HCT116 (cell line): Measurements from ENCODE around the gene MSRB2. TPM values are rescaled to one million over a fixed set of nuclear protein-coding genes. Genes with fewer than 3 reads are reported as not detected.

Experiments
- ATAC-seq: fragments of 200-7000 bp; cut with Tn5 transposase; 2 replicates; pipeline ENCODE4 v1.9.1; 2020; ENCODE audit warnings: mild to moderate bottlenecking, moderate library complexity
- BruUV-seq: library from RNA; stranded (reverse); fragments of 400-500 nt; replicated peaks from 2 replicates; lab custom pipeline; 2021; lab: Mats Ljungman, UMichigan
- CTCF ChIA-PET: fragments of 300-600 bp; sonication (Branson Sonifier 250); formaldehyde crosslinking; loops from one replicate; lab custom pipeline; 2021; ENCODE audit warnings: antibody characterized with exemption; lab: Charles Lee
- POLR2A ChIA-PET: fragments of 300-600, 350-600 bp; sonication (Branson Sonifier 250); formaldehyde crosslinking; loops from one replicate; lab custom pipeline; 2021; ENCODE audit warnings: antibody characterized with exemption; lab: Charles Lee
- RAD21 ChIA-PET, 2 experiments: fragments of 300-600 bp; sonication (Branson Sonifier 250); formaldehyde crosslinking; loops; one replicate each; lab custom pipeline; 2023; ENCODE audit warnings: low total read pairs in 2 of 2; ENCODE audit not compliant: uncharacterized antibody in 2 of 2, unreplicated experiment in 2 of 2, low non-redundant PET in 1 of 2; lab: Charles Lee
- DNase-seq: peaks from one replicate; pipeline ENCODE4 v3.0.0-alpha.2; 2010; ENCODE audit warnings: low read depth, low spot score
- H2AFZ ChIP-seq: fragments of 200-600 bp; shearing (Covaris generic), sonication (generic); 2 replicates; pipeline ENCODE4 v1.6.1; 2017; ENCODE audit warnings: low read depth, mixed run types, mixed read lengths, antibody characterized with exemption, low read length; ENCODE audit not compliant: poor library complexity, severe bottlenecking
- H3K27ac ChIP-seq: 2 replicates; pipeline ENCODE4 v1.5.1; 2012; ENCODE audit warnings: low read depth, low read length
- H3K27me3 ChIP-seq: fragments of 200-600 bp; sonication (generic); 2 replicates; pipeline ENCODE4 v1.6.1; 2016; ENCODE audit warnings: mixed run types, low read length, mixed read lengths; ENCODE audit not compliant: insufficient read depth
- H3K36me3 ChIP-seq, 2 experiments: fragments of 200-500 bp in 1 of 2; fragments of 200-600 bp in 1 of 2; sonication (Bioruptor generic) in 1 of 2; sonication (generic) in 1 of 2; 2 replicates each; pipeline versions ENCODE4 v1.5.1 to v1.6.1; 2014 to 2016; ENCODE audit warnings: low read length in 2 of 2, inconsistent platforms in 1 of 2, mixed read lengths in 1 of 2, mixed run types in 1 of 2; ENCODE audit not compliant: insufficient read depth in 2 of 2, control insufficient read depth in 1 of 2
- H3K4me1 ChIP-seq, 2 experiments: fragments of 200-600 bp in 1 of 2; sonication (generic) in 1 of 2; 2 replicates each; pipeline versions ENCODE4 v1.5.1 to v1.6.1; 2012 to 2017; ENCODE audit warnings: low read length in 2 of 2, inconsistent platforms in 1 of 2, mild to moderate bottlenecking in 1 of 2, mixed read lengths in 1 of 2, mixed run types in 1 of 2, moderate library complexity in 1 of 2; ENCODE audit not compliant: insufficient read depth in 2 of 2, control insufficient read depth in 1 of 2
- H3K4me2 ChIP-seq: fragments of 200-600 bp; sonication (generic); 2 replicates; pipeline ENCODE4 v1.6.1; 2017; ENCODE audit warnings: mixed run types, low read length, mixed read lengths
- H3K4me3 ChIP-seq, 2 experiments: fragments of 200-600 bp in 1 of 2; sonication (generic) in 1 of 2; replicated peaks in 1 of 2; 2 replicates each; pipeline ENCODE4 v1.5.1; 2011 to 2016; ENCODE audit warnings: low read length in 2 of 2, control low read depth in 1 of 2, low read depth in 1 of 2, mild to moderate bottlenecking in 1 of 2, mixed read lengths in 1 of 2, mixed run types in 1 of 2
- H3K79me2 ChIP-seq: fragments of 200-600 bp; sonication (generic); 2 replicates; pipeline ENCODE4 v1.6.1; 2017; ENCODE audit warnings: mild to moderate bottlenecking, mixed run types, low read length, moderate library complexity, mixed read lengths; ENCODE audit not compliant: insufficient read depth
- H3K9ac ChIP-seq: fragments of 200-600 bp; sonication (generic); 2 replicates; pipeline ENCODE4 v1.6.1; 2016; ENCODE audit warnings: low read length, mixed read lengths
- H3K9me2 ChIP-seq: fragments of 200-600 bp; sonication (generic), shearing (Covaris generic); 2 replicates; pipeline ENCODE4 v1.6.1; 2017; ENCODE audit warnings: mixed run types, mild to moderate bottlenecking, moderate library complexity; ENCODE audit not compliant: insufficient read depth
- H3K9me3 ChIP-seq, 2 experiments: fragments of 200-500 bp in 1 of 2; fragments of 200-600 bp in 1 of 2; sonication (Bioruptor generic) in 1 of 2; sonication (generic) in 1 of 2; 2 replicates each; pipeline ENCODE4 v1.6.1; 2014 to 2017; ENCODE audit warnings: low read length in 2 of 2, mixed read lengths in 2 of 2, inconsistent platforms in 1 of 2, low read depth in 1 of 2, mild to moderate bottlenecking in 1 of 2, mixed run types in 1 of 2, moderate library complexity in 1 of 2; ENCODE audit not compliant: control insufficient read depth in 1 of 2, insufficient read depth in 1 of 2
- H4K20me1 ChIP-seq: fragments of 200-600 bp; sonication (generic), shearing (Covaris generic); 2 replicates; pipeline ENCODE4 v1.6.1; 2017; ENCODE audit warnings: mixed run types, mild to moderate bottlenecking, moderate library complexity; ENCODE audit not compliant: insufficient read depth
- CBX3 ChIP-seq: IDR thresholded peaks from 2 replicates; pipeline ENCODE4 v1.6.1; 2012; ENCODE audit warnings: low read depth
- CEBPB ChIP-seq: IDR thresholded peaks from 2 replicates; pipeline ENCODE4 v1.6.1; 2012; ENCODE audit warnings: low read depth
- EGR1 ChIP-seq: IDR thresholded peaks from 2 replicates; pipeline ENCODE4 v1.6.1; 2012; ENCODE audit warnings: low read depth
- EZH2 ChIP-seq: fragments of 200-600 bp; sonication (generic); IDR thresholded peaks from 2 replicates; pipeline ENCODE4 v1.6.1; 2017; ENCODE audit warnings: antibody characterized with exemption, mixed run types
- JUND ChIP-seq: IDR thresholded peaks from 2 replicates; pipeline ENCODE4 v1.6.1; 2012
- POLR2A ChIP-seq: IDR thresholded peaks from 2 replicates; pipeline ENCODE4 v1.7.0; 2011; ENCODE audit warnings: borderline replicate concordance; ENCODE audit not compliant: insufficient read depth, insufficient read length; ENCODE audit errors: extremely low read depth
- POLR2AphosphoS5 ChIP-seq: IDR thresholded peaks from 2 replicates; pipeline ENCODE4 v1.6.1; 2011; ENCODE audit warnings: mild to moderate bottlenecking, low read depth, low read length, moderate library complexity
- RAD21 ChIP-seq: IDR thresholded peaks from 2 replicates; pipeline ENCODE4 v1.6.1; 2012; ENCODE audit warnings: low read depth, mild to moderate bottlenecking
- SIN3A ChIP-seq: IDR thresholded peaks from 2 replicates; pipeline ENCODE4 v1.6.1; 2012; ENCODE audit warnings: low read depth
- YY1 ChIP-seq: IDR thresholded peaks from 2 replicates; pipeline ENCODE4 v1.6.1; 2011; ENCODE audit warnings: low read length, low read depth, moderate library complexity, mild to moderate bottlenecking; ENCODE audit not compliant: insufficient replicate concordance; ENCODE audit errors: extremely low read depth
- ZFX ChIP-seq: fragments of 450-650 bp; IDR thresholded peaks from 2 replicates; pipeline ENCODE4 v1.6.1; 2017
- ZNF274 ChIP-seq: fragments of 200-500 bp; sonication (Bioruptor generic); IDR thresholded peaks from 2 replicates; pipeline ENCODE4 v1.6.1; 2014; ENCODE audit warnings: mild to moderate bottlenecking, low read depth, low read length, inconsistent platforms
- intact Hi-C: fragments of 100-400 bp; cut with micrococcal nuclease; formaldehyde crosslinking; loops from 2 replicates; pipeline ENCODE4 v1.10.0; 2022
- total RNA-seq: library from RNA; stranded (reverse); gene quantifications from one replicate; pipeline ENCODE4 v1.2.1, GENCODE V29; 2021; ENCODE audit not compliant: unreplicated experiment
- TF ChIP-seq, protein P1 (sequence below): IDR thresholded peaks from 2 replicates; pipeline ENCODE4 v1.6.1; 2012; ENCODE audit warnings: low read depth
- TF ChIP-seq, protein P2 (sequence below): IDR thresholded peaks from 2 replicates; pipeline ENCODE4 v1.6.1; 2012

Gene MSRB2
- total RNA-seq, 1 experiment from 2014 or later: 13.6 TPM

DNA sequence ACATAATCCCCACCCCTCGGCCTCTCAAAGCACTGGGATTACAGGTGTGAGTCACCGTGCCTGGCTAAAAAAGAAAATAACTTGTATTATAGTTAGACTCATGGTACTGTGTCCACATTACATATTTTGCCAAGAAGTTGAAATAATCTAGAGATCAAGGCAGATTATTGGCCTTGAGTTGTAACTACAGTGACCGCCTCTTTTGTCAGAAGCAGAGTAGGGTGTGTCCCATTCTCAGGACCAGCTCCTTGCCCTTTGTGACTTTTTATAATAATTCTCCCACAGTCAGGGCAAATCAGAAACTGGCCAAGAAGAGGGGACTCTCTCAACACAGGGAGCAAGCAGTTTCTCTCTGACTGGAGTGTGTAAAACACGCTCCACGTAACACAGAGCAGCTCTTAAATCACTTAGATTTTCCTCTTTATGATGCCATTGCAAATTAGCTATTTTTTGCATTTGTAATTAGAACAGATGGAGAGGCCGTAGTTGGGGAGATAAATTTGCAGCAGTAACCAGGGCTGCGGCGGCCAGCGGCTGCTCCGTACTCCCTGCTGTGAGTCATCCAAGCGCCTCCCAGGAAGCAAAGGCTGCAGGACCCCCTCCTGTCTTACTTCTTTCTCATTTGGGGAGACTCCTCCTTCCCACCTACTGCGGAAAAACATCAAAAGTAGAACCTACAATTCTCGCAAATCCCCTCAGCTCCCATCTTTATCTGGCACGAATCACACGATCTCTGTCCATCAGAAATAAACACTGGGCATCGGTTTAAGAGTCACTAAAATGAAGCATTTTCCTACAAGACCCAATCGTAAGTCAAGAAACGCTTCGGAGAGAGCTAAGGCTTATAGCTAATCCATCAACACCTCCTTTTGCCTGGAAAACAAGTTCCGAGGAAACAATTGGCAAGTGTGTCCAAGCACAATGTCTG lies 32.1 kb upstream of the MSRB2 start:
- no TSS peak for BruUV-seq
- Histone ChIP-seq H3K9ac (no peak overlapping the region), H2AFZ (no peak overlapping the region), H4K20me1 (no peaks in the 10 kb centered on the region), H3K36me3 (no peaks in the 10 kb centered on the region), H3K27ac (no peak overlapping the region), H3K79me2 (no peaks in the 10 kb centered on the region), H3K27me3 (no peaks in the 10 kb centered on the region), H3K9me3 (no peaks in the 10 kb centered on the region), H3K4me1 (peaks cover 4 to 11% of the 10 kb centered on the region in 2 experiments; a peak in 3 of 4 replicates), H3K4me2 (no peak overlapping the region), H3K4me3 (no peak overlapping the region), H3K9me2 (no peaks in the 10 kb centered on the region)
- POLR2A ChIA-PET: no interaction called here
- RAD21 ChIA-PET: no interaction called here
- CTCF ChIA-PET: no interaction called here
- TF ChIP-seq ZFX (no peak), SIN3A (no peak)
- ATAC-seq (no peak), DNase-seq (no peak)
- intact Hi-C loops: loop anchor here (10.0 kb wide), 2 partner anchors 629 to 809 kb away; no protein-coding TSS in a partner anchor

DNA sequence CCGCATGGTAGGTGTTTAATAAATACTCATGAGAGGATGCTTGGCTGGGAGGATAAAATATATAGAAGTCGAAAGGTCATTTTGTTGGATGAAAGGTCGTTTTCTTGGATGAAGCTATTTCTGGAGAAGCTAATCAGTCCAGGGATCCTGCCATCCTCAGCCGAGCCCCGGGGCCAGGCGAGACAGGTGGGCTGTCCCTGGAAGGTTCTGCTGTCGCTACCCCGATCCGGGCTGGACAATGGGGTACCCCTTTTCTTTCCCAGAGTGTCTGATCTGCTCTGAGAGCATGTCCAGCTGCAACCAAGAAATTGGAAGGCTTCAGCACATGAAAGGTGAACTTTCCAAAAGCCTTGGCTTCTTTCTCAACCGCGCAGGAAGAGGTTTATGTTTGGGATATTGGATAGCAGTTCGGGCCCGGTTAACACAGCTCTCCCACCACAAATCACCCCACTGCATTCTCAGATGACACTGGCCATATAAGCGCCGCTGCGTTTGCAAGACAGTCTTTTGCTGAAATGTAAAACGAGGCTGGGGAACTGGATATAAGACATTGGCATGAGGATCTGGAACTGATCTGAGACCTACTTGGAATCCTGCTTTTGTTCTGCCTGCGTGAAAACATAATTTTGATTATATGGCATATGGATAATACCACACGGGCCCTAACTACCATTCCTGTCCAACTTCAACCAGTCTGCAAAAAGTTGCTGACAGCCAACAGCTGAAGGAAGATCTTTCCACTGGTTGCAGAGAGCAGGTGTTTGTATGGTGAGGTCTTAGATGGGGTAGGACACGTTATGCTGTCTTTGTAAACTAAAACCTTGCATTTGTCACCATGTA lies 31.2 kb upstream of the MSRB2 start:
- no TSS peak for BruUV-seq
- Histone ChIP-seq H3K27ac (no peak overlapping the region), H3K36me3 (no peaks in the 10 kb centered on the region), H3K9me3 (no peaks in the 10 kb centered on the region), H3K4me3 (no peak overlapping the region), H2AFZ (no peak overlapping the region), H3K4me1 (peaks cover 4 to 11% of the 10 kb centered on the region in 2 experiments; a peak in 3 of 4 replicates), H3K79me2 (no peaks in the 10 kb centered on the region), H3K27me3 (no peaks in the 10 kb centered on the region), H4K20me1 (no peaks in the 10 kb centered on the region), H3K9ac (no peak overlapping the region), H3K4me2 (no peak overlapping the region), H3K9me2 (no peaks in the 10 kb centered on the region)
- DNase-seq (no peak), ATAC-seq (no peak)
- CTCF ChIA-PET: no interaction called here
- RAD21 ChIA-PET: no interaction called here
- POLR2A ChIA-PET: no interaction called here
- TF ChIP-seq, protein P1, sequence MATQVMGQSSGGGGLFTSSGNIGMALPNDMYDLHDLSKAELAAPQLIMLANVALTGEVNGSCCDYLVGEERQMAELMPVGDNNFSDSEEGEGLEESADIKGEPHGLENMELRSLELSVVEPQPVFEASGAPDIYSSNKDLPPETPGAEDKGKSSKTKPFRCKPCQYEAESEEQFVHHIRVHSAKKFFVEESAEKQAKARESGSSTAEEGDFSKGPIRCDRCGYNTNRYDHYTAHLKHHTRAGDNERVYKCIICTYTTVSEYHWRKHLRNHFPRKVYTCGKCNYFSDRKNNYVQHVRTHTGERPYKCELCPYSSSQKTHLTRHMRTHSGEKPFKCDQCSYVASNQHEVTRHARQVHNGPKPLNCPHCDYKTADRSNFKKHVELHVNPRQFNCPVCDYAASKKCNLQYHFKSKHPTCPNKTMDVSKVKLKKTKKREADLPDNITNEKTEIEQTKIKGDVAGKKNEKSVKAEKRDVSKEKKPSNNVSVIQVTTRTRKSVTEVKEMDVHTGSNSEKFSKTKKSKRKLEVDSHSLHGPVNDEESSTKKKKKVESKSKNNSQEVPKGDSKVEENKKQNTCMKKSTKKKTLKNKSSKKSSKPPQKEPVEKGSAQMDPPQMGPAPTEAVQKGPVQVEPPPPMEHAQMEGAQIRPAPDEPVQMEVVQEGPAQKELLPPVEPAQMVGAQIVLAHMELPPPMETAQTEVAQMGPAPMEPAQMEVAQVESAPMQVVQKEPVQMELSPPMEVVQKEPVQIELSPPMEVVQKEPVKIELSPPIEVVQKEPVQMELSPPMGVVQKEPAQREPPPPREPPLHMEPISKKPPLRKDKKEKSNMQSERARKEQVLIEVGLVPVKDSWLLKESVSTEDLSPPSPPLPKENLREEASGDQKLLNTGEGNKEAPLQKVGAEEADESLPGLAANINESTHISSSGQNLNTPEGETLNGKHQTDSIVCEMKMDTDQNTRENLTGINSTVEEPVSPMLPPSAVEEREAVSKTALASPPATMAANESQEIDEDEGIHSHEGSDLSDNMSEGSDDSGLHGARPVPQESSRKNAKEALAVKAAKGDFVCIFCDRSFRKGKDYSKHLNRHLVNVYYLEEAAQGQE: no peak
- TF ChIP-seq POLR2A: no peak
- TF ChIP-seq YY1: no peak
- no peak for TF ChIP-seq RAD21
- TF ChIP-seq EZH2: no peak
- TF ChIP-seq ZNF274: no peak
- no peak for TF ChIP-seq CEBPB
- TF ChIP-seq POLR2AphosphoS5: no peak
- TF ChIP-seq, protein P2, sequence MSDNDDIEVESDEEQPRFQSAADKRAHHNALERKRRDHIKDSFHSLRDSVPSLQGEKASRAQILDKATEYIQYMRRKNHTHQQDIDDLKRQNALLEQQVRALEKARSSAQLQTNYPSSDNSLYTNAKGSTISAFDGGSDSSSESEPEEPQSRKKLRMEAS: no peak
- no peak for TF ChIP-seq EGR1
- TF ChIP-seq CBX3: no peak
- TF ChIP-seq JUND: no peak
- intact Hi-C loops: loop anchor here (10.0 kb wide), 2 partner anchors 629 to 809 kb away; no protein-coding TSS in a partner anchor
